ENCODE measurements around the gene SMARCD3.

SMARCD3 gene

DNA sequence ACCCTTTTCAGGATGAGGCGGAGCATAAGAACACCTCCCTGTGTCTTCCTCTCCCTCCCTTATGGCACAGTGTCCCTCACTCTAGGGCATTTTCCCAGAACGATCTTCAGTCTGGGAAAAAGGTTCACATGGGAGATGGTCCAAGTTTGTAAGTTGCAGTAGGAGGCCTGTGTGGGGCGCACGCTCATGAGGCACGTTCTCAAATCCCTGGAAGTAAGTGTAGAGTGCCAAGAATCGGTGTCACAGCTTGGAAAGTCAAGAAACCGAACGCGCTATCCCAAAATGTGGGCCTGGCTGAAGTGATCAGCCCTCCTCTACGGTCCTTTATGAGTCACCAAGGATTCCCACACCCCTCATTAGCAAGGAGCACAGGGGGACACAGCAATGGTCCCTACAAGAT, 23.9 kb upstream of the SMARCD3 start:
- no peak for DNase-seq

GRCh38 chr7:151271699-151272355, 23.3 kb upstream of the SMARCD3 start:
- peak; percentile 96 to 97 for DNase-seq

DNA sequence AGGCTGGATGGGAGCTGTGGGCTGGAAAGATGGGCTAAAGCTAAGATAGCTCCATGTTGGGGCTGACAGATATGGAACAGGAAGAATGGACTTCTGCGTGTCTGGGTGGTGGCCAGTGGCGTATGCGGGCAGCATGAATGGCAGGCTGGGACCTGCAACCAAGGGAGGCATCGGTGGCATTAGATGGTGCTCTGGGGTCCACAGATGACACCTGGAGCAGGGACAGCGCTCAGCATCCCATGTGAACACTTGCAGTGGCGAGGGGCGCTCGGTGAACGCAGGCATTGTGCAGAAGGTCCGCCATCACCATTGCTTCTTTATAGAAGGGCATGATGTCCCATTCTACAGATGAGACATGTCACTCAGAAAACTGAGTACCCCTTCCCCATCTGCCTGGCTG, 21.0 kb upstream of the SMARCD3 start:
- no peak for DNase-seq

GRCh38 chr7:151265351-151265931, 16.9 kb upstream of the SMARCD3 start:
- no peak for DNase-seq

GRCh38 chr7:151264615-151265014, 16.1 kb upstream of the SMARCD3 start:
- DNase-seq = no peak

GRCh38 chr7:151261529-151261928, 13.0 kb upstream of the SMARCD3 start:
- DNase-seq = no peak

GRCh38 chr7:151260883-151261282, 12.4 kb upstream of the SMARCD3 start:
- DNase-seq = no peak

GRCh38 chr7:151260471-151260870, 12.0 kb upstream of the SMARCD3 start:
- DNase-seq = no peak

- no peak for DNase-seq
These were observed 9.5 kb upstream of the SMARCD3 start for GRCh38 chr7:151257990-151258389.

DNA sequence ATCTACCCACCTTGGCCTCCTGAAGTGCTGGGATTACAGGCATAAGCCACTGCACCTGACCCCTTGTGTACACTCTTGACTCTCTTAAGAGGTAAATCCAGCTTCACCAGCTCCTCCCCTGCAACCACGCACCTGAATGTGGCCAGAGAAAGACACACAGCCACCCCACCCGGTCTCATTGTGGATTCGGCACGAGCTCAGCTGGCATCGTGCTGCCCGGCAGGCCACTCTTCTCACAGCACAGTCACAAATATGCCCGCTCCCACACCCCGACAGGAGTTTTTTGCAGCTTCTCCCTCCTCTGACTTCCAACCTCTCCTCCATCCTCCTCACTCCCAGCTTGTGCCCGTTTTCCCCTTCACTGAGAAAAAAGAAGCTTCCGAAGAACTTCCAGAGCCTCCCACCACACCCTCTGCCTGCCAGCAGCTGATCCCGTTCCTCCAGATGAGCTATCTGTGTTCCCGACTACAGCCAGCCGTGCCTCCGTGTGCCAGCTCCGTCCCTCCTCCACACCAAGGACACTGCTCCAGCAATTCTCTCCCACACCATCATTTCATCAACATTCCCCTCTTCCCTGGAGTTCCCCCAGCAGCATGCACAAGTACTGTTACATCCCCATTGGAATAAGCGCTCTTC, 8.0 kb upstream of the SMARCD3 start:
- no peak for DNase-seq

GRCh38 chr7:151255390-151255789, 6.9 kb upstream of the SMARCD3 start:
- DNase-seq = no peak

DNA sequence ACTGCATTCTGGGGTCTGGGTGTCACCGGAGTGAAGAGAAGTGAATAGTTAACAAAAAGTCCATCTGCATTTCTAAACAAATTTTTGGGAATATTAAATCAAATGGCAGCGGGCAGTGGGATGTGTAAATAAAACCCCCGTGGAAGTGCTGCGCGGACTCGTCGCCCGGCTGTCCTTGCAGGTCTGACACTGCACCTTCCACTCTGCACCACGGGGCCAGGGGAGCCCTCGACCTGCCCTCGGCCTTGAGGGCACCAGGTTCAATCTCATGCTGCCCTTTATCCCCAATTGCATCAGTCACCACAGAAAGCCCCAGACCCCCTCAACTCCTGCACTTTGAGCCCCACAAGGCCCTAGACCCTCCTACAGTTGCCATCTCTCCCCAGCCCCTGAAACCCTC, 6.4 kb upstream of the SMARCD3 start:
- no peak for DNase-seq

GRCh38 chr7:151254316-151254715, 5.8 kb upstream of the SMARCD3 start:
- DNase-seq = no peak

- no peak for DNase-seq
These were observed 4.6 kb upstream of the SMARCD3 start for GRCh38 chr7:151252961-151253711.

GRCh38 chr7:151252561-151252835, 4.0 kb upstream of the SMARCD3 start:
- DNase-seq = no peak

- no peak for DNase-seq
These were observed 3.4 kb upstream of the SMARCD3 start for GRCh38 chr7:151251689-151252560.

DNA sequence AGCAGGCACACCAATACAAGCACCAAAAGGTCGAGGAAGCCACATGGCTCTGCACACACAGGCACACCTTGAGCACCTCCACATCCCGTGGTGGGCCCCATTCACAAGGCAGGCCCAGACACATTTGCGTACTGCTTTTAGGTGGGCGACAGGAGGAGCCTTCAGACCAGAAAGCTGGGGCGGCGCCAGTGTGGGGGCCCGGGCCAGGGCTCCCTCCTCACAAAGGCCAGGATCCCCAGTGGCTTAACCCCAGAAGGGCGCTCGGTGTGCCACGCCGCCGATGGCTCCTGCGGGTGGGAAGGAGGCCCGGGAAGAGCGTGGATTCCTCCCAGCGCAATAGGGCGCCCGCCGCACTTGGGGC, 2.8 kb upstream of the SMARCD3 start:
- DNase-seq = no peak

- no peak for DNase-seq
These were observed 2.0 kb upstream of the SMARCD3 start for GRCh38 chr7:151250181-151251132.

DNA sequence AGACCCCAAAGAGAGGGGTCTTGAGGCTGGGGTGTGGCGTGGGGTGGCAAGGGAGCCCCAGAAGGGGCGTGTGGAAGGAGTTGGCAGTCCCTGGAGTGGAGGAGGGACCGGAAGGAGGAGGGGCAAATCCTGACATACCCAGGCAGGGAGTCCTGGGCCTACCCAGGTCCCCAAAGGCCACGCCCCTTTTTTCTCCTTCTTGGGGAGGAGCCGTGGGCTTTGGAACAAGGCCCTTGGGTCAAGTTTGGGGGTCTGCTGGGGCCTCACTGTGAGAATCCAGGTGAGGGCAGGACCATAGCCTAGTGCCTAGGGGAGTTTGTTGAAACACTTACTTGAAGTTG, 1.2 kb upstream of the SMARCD3 start:
- no peak for DNase-seq

DNA sequence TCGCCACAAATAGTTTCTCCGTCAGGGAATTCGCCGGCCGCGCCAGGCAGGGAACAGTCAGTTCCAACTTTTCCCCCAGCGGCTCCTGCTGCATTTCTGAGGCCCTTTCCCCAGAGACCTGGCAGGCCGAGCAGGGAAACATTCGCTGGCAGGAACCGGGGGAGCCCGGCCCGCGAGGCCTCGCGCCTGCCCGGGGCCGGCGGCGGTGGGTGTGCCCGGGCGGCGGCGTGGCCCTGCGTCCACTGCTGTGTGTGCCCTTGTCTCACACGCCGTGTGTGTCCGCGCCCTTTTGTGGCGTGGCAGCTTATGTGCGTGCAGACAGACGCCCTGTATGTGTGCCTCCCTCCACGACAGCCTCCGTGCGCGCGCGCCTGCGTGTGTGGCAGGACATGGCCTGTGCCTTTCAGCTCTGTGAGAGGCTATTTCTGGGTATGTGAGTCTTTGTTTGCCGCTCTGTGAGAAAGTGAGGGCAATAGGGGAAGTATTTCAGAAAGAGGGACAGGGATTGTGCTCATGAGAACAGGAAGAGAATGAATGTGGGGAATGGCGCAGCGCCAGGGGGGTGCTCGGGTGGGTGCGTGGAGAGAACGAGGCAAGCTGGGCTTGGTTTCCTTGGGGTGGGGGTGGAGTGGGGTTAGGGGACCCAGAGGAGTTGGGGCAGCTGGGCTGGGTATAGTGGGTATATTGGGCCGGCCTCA, 689 bp upstream of the SMARCD3 start:
- DNase-seq = peak; percentile 44 to 54

GRCh38 chr7:151247611-151248345, 716 bp downstream of the SMARCD3 start:
- no peak for DNase-seq

Data from inflammatory macrophage treated with lipopolysaccharide for 1 hour (primary cell).